GM21786 (cell line): ENCODE data around the gene DENND10.
A peak's percentile ranks its signal among the peaks of the same experiment; 100 is the strongest.
"Not testable (repeated sequence)": the region's sequence is repeated elsewhere in the genome, so short reads cannot be mapped to it uniquely, and the experiment has no call there.

Experiments used
- ATAC-seq: cut with Tn5 transposase; IDR thresholded peaks from one replicate; pipeline ENCODE4 v1.9.1; 2021; ENCODE audit not compliant: unreplicated experiment

The DENND10 gene

DNA sequence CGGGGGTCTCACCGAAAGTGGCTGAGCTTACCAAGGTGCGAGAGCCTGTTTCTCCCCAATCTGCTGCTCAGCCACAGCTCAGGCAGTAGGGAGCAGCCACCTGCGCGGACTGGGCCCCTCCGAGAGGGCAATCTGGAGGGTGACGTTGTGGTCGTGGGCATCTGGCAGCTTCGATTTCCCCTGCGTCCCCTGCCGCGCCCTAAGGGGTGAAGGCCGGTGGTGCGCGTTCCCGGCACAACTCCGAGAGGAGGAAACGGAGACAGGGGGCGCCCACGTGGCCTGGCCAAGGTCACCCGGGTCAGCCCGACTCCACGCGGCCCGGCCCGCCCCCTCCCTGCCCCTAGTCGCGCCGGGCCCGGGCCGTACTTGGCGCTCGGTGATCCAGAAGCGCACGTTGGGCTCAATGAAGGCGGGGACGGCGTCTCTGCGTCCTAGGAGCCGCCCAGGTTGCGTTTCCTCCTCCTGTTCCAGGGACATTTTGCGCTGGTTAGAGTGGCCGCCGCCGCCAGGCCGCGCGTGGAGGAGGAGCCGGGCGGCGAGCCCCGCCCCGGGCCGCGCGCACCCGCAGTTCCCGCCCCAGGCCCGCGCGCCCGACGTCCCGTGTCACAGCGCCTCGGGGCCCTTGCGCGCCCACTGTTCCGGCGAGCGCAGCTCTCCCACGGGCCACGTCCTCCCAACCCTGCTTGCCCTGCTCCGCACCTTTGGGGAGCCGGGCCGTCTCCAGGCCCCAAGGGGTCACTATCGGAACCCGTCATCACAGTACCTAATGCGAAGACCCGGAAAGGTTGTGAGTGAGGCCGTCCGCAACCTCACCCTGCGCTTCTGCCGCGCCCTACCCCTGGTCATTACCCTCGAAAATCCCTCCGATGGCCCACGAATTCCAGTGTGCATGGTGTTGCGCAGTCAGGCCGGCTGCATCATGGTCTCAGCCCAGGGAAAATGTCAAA is 61.5 kb downstream of the DENND10 start, which contains the start of gene SFXN4:
SFXN4 (minus strand) TSS at position 544 of the 947 bp plus-strand sequence; CDS start at position 477, 67 bp downstream.
- ATAC-seq, result peak; percentile 87

DNA sequence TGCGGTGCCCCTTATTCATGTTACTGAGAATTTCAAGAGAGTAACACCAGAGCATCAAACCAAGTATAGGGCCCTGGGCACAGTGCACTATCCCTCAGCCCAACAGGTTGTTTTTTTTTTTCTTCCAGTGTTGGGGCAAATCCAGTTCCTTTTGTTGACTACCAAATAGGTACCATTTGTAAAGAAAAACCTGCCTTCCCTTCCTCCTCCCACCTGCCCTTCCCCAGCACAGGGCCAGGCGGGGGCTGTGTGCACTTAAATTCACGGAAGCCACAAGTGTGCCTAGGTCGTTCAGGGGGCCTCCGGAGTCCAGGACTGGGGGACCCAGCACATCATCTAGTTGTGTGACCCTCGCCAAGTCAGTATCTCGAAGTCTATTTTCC is 62.2 kb downstream of the DENND10 start:
- no peak for ATAC-seq

DNA sequence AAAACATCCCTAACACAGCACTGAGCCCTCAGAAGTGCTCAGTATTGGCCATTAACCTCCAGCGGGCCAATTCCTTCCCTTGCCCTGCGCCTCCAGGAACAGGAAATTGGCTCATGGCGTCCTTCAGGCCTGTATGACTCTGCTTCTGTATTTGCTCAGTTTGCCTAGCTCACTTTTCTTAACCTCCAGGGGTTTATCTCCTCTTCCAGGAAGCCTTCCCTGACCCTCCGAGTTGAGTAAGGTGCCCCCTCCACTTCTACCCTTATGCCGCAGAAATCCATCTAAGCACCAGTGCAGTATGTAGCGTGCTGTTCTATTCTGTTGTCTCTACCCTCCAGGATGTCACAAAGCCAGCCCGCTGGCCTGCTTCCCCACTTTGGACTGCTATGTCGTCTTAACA is 62.7 kb downstream of the DENND10 start:
- no peak for ATAC-seq

DNA sequence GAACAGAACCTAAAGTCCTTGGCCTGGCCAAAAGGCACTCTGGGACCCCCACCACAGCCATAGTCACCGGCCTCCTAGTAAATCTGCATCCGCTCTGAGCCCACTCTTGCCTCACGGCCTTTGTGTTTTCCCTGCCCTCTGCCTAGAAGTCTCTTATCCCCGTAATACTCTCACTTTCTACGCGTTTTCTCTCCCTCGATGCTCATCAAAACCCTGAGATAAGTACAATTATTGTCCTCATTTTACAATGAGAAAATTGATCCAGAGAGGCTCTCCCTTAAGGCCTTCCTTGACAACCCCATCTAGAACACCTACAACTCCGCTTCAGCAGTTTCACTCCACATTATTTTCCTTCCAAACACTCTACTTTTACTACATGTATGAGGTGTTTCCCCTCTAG is 63.1 kb downstream of the DENND10 start:
- no peak for ATAC-seq

DNA sequence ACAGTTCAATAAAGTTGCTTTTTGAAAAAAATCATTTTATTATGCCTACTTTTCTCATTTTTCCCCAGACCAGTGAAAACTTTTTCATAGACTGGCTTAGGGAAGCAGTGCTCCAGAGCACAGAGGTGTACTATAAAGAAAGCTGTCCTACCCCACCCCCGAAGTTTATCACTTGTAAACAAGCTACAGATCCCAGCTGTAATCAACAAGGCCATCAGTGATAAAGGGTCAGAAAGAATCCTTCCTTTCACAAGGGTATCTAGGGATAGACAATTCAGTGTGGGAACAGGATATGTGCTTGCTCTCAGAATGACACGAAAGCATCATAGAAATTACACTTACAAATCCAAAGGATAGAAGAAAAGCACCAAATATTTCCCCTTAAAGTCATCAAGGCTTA is 70.2 kb downstream of the DENND10 start:
- no peak for ATAC-seq

DNA sequence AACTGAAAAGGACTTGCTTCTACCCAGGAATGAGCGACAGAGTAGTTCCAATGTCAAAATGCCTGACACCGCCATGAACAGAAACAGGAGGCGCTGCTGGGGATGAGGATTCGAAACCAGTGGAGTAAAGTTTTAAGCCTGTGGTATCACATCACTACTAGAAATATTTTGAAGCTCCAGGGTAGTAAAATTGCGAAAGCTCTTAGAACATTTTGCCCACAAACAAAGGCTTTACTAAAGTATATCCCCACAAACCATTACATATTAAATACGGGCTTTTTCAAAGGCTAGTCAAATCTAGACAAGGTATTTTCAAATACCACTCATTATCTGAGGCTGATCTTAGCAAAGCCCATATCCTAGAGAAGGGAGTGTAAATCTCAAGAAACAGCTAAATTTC is 72.3 kb downstream of the DENND10 start:
- ATAC-seq, result no peak

DNA sequence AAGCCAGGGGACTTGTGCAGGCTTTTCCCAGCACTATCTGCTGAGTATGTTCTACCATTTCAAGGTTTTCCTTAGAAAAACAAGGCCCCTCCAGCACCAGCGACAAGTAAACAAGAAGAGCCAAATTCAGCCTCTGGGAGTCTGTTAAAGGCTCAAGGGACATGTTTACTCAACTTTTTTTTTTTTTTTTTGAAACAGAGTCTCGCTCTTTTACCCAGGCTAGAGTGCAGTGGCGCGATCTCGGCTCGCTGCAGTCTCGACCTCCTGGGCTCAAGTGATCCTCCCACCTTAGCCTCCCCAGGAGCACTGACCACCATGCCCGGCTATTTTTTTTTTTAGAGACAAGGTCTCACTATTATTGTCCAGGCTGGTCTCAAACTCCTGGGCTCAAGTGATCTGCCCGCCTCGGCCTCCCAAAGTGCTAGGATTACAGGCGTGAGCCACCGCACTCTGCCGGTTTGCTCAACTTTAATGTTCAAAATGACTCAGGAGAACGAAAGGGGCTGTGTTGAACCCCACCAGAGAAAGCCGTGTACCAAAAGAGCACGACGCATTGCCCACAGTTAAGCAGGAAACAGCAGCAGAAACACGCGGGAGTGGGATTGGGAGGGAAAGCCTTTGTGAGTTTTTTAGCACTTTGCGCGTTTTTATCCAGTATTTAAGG is 73.9 kb downstream of the DENND10 start:
- no peak for ATAC-seq

DNA sequence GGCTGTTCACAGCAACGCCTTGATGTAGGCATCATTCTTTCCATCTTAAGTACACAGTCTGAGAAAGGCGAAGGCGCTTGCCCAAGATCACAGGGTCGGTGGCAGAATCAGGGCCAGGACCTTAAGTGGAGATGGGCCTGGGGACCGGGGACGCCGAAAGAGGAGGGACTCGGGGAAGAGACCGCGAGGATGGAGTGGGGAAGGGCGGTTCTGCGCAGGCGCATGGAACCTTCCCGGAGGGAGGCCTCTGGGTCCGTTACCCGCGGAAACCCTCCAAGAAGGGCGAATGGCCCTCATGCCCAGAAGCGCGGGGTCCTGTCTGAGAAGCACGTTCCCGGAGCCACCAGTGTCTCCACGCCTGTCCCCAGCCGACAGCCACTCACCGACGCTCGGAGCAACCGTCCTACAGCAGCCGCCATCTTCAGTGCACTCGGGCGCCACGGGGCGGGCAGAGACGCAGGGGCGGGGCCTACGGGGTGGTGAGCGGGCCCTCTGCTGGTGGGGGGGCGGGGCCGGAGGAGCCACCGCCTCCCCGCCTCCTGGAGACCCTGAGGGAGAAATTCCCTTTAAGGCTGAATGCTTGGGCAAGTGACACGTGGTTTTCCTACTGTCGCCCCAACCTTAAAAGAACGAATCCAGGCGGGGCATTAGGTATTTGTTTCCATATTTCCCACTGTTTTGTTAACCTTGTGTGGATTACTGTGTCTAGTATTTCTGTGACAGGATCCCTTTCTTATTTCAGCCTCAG is 74.6 kb downstream of the DENND10 start, which contains the start of gene PRDX3:
PRDX3 (minus strand) TSS at position 441 of the 748 bp plus-strand sequence; CDS start at position 419, 22 bp downstream.
- ATAC-seq, result peak; percentile 92

DNA sequence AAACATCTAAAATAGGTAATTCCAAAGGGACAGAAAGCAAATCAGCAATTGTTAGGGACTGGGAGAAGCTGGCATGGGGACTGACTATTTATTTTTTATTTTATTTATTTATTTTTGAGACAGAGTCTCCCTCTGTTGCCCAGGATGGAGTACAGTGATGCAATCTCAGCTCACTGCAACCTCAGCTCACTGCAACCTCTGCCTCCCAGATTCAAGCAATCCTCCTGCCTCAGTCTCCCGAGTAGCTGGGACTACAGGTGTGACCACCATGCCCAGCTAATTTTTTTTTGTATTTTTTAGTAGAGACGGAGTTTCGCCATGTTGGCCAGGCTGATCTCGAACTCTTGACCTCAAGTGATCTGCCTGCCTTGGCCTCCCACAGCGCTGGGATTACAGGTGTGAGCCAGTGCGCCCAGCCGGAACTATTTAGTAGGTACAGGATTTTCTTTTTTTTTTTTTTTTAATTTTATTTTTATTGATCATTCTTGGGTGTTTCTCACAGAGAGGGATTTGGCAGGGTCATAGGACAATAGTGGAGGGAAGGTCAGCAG is 77.0 kb downstream of the DENND10 start:
- ATAC-seq, result not testable (repeated sequence)

DNA sequence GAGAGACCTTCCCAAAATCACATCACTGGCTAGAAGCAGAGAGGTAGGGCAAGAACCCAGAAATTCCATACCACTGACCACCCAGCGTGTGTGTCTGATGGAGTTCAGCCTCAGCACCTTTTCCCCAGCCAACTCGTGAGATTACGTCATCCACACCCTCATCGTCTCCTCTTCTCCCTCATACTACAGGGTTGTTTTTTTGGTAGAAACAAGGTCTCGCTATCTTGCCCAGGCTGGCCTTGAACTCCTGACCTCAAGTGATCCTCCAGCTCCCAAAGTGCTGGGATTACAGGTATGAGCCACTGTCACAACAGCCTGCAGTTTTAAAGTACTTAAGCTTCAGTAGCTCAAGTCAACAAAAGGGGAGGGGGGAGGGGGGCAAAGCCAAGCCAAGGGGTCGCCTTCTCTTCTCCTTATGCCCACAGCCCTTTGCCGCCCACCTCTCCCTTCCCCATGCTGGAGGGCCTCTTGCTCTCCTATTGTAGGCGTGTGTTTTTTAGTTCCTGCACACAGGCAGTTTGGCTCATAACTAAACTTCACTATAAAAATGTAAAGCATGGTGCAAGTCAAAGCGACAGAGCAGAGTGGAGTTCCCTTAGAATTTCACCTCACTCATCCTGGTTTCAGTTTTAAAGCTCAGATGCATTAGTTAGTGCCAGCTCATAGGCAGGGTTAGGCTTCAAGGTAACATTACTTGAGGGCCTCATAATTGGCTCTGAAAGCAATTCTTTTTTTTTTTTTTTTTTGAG is 79.9 kb downstream of the DENND10 start:
- ATAC-seq, result no peak
